Common myeloid progenitor, CD34-positive (primary cell): ENCODE data around the gene GALNT15.

ENCODE experiments used
- CTCF ChIA-PET: fragments of 350-600 bp; sonication (Branson Sonifier 250); formaldehyde crosslinking; loops from one replicate; lab custom pipeline; 2021; ENCODE audit warnings: antibody characterized with exemption; lab: Charles Lee
- POLR2A ChIA-PET: fragments of 350-600 bp; sonication (Branson Sonifier 250); formaldehyde crosslinking; loops from one replicate; lab custom pipeline; 2021; ENCODE audit warnings: antibody characterized with exemption; lab: Charles Lee
- DNase-seq, 3 donors: peaks; one replicate each; pipeline versions ENCODE4 v3.0.0 to v3.0.0-alpha.2; 2013
- H3K27ac ChIP-seq, 2 experiments: 1 replicate in 1 of 2; 2 replicates in 1 of 2; pipeline ENCODE4 v1.7.0; 2013; ENCODE audit warnings: inconsistent platforms in 2 of 2, low read length in 2 of 2, mild to moderate bottlenecking in 2 of 2, low read depth in 1 of 2, moderate library complexity in 1 of 2; ENCODE audit not compliant: severe bottlenecking in 2 of 2, insufficient read depth in 1 of 2, poor library complexity in 1 of 2
- H3K27me3 ChIP-seq, 5 experiments: replicated peaks in 2 of 5; 1 replicate in 3 of 5; 2 replicates in 2 of 5; pipeline versions ENCODE4 v1.6.1 to v1.7.0; 2013; ENCODE audit warnings: low read length in 4 of 5, mild to moderate bottlenecking in 2 of 5, moderate library complexity in 2 of 5, inconsistent platforms in 1 of 5; ENCODE audit not compliant: insufficient read depth in 5 of 5, control insufficient read depth in 4 of 5
- H3K36me3 ChIP-seq, 4 experiments: 1 replicate in 2 of 4; 2 replicates in 2 of 4; pipeline versions ENCODE4 v1.6.1 to v1.7.0; 2013; ENCODE audit warnings: low read length in 3 of 4, control low read depth in 1 of 4, mild to moderate bottlenecking in 1 of 4; ENCODE audit not compliant: control insufficient read depth in 4 of 4, insufficient read depth in 4 of 4
- H3K4me1 ChIP-seq, 4 experiments: 1 replicate in 3 of 4; 2 replicates in 1 of 4; pipeline versions ENCODE4 v1.6.1 to v1.7.1; 2013; ENCODE audit warnings: low read length in 3 of 4, mild to moderate bottlenecking in 3 of 4, control low read depth in 1 of 4, inconsistent platforms in 1 of 4, moderate library complexity in 1 of 4; ENCODE audit not compliant: control insufficient read depth in 4 of 4, insufficient read depth in 4 of 4; ENCODE audit errors: control extremely low read depth in 1 of 4
- H3K4me3 ChIP-seq, 7 experiments: 1 replicate in 4 of 7; 2 replicates in 3 of 7; pipeline versions ENCODE4 v1.5.1 to v1.7.0; 2013; ENCODE audit warnings: mild to moderate bottlenecking in 7 of 7, low read length in 6 of 7, moderate library complexity in 6 of 7, inconsistent platforms in 2 of 7, low read depth in 2 of 7, control low read depth in 1 of 7; ENCODE audit not compliant: insufficient read depth in 4 of 7, control insufficient read depth in 1 of 7; ENCODE audit errors: extremely low read depth in 1 of 7
- H3K9me3 ChIP-seq, 5 experiments: 1 replicate in 4 of 5; 2 replicates in 1 of 5; pipeline versions ENCODE4 v1.6.1 to v1.7.1; 2013; ENCODE audit warnings: low read length in 4 of 5, mild to moderate bottlenecking in 2 of 5, inconsistent platforms in 1 of 5, low read depth in 1 of 5, moderate library complexity in 1 of 5; ENCODE audit not compliant: control insufficient read depth in 4 of 5, insufficient read depth in 2 of 5; ENCODE audit errors: control extremely low read depth in 1 of 5
- WGBS: methylation state at CpG from one replicate; pipeline ENCODE4 v1.1.5; 2013; ENCODE audit not compliant: insufficient coverage; 5-methylcytosine and 5-hydroxymethylcytosine counted together

Gene GALNT15

DNA sequence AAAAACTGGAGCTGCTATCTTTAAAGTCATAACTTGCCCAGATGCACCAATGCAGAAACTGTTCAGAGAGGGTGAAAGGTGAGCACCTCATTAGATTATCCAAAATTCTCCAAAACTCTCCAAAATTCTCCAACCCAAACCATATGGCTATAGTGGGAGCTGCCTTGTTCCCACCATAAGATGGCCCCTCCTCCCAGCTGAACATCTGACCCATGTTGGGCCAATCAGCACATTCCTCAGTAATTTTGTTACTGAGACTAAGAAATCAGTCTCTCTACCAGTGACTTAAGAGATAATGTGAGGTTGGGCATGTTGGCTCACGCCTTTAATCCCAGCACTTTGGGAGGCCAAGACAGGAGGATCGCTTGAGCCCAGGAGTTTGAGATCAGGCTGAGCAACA lies 57.5 kb downstream of the GALNT15 start:
- ChIA-PET POLR2A (no interaction called here), CTCF (interaction anchor here (1.2 kb wide), 2 partner anchors 10 to 18 kb away, joined by 3 to 4 read pairs; no protein-coding TSS in a partner anchor)
- no peak overlapping the region for H3K27ac ChIP-seq
- WGBS = no CpG with 5 or more reads among the region's 2 CpGs
- peaks cover 0 to 5% (median under 1%) of the 10 kb centered on the region in 4 experiments for H3K4me1 ChIP-seq
- no peak for DNase-seq
- no peaks in the 10 kb centered on the region for H3K27me3 ChIP-seq
- H3K9me3 ChIP-seq = no peaks in the 10 kb centered on the region
- H3K36me3 ChIP-seq = no peaks in the 10 kb centered on the region
- no peak overlapping the region for H3K4me3 ChIP-seq

GRCh38 chr3:16233806-16234205 lies 59.3 kb downstream of the GALNT15 start:
- CTCF ChIA-PET = interaction anchor here (1.8 kb wide), 1 partner anchor 15 kb away, joined by 3 read pairs; no protein-coding TSS in a partner anchor
- WGBS = 100% methylated on average over 1 of the region's 1 CpG
- POLR2A ChIA-PET = no interaction called here

GRCh38 chr3:16234281-16234680 lies 59.8 kb downstream of the GALNT15 start:
- DNase-seq = no peak
- no CpG with 5 or more reads among the region's 2 CpGs for WGBS
- CTCF ChIA-PET = interaction anchor here (0.7 to 1.8 kb wide), 2 partner anchors 14 to 415 kb away, joined by 3 read pairs; no protein-coding TSS in a partner anchor
- H3K27ac ChIP-seq = no peak overlapping the region
- no peaks in the 10 kb centered on the region for H3K9me3 ChIP-seq
- no peaks in the 10 kb centered on the region for H3K27me3 ChIP-seq
- no peaks in the 10 kb centered on the region for H3K36me3 ChIP-seq
- POLR2A ChIA-PET = no interaction called here
- no peak overlapping the region for H3K4me3 ChIP-seq
- peaks cover 0 to 5% (median under 1%) of the 10 kb centered on the region in 4 experiments for H3K4me1 ChIP-seq

More at GRCh38 chr3:16233806-16234205, 59.3 kb downstream of the GALNT15 start:
- Histone ChIP-seq H3K36me3 (no peaks in the 10 kb centered on the region), H3K4me1 (peaks cover 0 to 5% (median under 1%) of the 10 kb centered on the region in 4 experiments), H3K27me3 (no peaks in the 10 kb centered on the region), H3K4me3 (no peak overlapping the region), H3K9me3 (no peaks in the 10 kb centered on the region), H3K27ac (no peak overlapping the region)
- DNase-seq = no peak

- ChIA-PET POLR2A (no interaction called here), CTCF (no interaction called here)
- WGBS = no CpG with 5 or more reads among the region's 4 CpGs
- no peak for DNase-seq
- Histone ChIP-seq H3K27me3 (no peaks in the 10 kb centered on the region), H3K27ac (no peak overlapping the region), H3K4me1 (no peaks in the 10 kb centered on the region), H3K36me3 (no peaks in the 10 kb centered on the region), H3K9me3 (no peaks in the 10 kb centered on the region), H3K4me3 (no peak overlapping the region)
Measured at GRCh38 chr3:16236030-16236639, 61.7 kb downstream of the GALNT15 start.

GRCh38 chr3:16236856-16237393 lies 62.4 kb downstream of the GALNT15 start:
- no CpG with 5 or more reads among the region's 3 CpGs for WGBS
- Histone ChIP-seq H3K27me3 (no peaks in the 10 kb centered on the region), H3K36me3 (no peaks in the 10 kb centered on the region), H3K4me3 (no peak overlapping the region), H3K27ac (no peak overlapping the region), H3K9me3 (no peaks in the 10 kb centered on the region), H3K4me1 (no peaks in the 10 kb centered on the region)
- ChIA-PET CTCF (interaction anchor here (0.8 to 1.2 kb wide), 2 partner anchors 11 to 17 kb away, joined by 3 read pairs; no protein-coding TSS in a partner anchor), POLR2A (no interaction called here)
- no peak for DNase-seq

DNA sequence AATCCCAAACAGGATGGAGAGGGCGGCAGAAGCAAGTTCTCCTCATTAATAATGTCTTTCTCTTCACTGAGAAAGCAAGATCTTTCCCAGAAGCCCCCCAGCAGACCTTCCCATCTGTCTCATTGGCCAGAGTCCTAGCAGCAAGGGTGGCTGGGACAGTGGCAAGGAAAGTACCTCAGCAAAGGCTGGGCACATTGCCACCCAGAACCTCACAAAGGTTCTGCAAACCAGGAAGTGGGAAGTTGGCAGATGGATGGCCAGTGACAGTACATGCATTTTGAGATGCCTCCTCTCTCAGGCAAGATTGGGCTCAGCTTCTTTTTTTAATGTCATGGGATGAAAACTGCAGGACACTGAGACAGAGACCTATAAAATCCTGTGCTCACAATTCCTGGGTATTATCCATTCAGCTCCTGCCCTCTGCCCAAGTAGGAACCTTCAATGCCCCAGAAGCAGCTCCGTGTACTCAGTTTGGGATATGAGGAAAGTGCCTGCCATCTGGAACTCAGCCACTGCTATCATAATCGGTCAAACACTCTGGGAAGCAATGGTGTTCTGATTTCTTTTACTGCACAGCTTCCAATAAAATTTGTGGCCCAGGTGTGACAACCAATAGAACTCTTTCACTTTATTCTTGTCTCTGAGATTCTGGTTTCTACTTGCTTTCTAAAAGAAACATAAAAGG lies 64.7 kb downstream of the GALNT15 start:
- CTCF ChIA-PET = no interaction called here
- Histone ChIP-seq H3K4me1 (peaks cover 0 to 2% (median 0%) of the 10 kb centered on the region in 4 experiments), H3K27me3 (no peaks in the 10 kb centered on the region), H3K4me3 (no peak overlapping the region), H3K27ac (no peak overlapping the region), H3K9me3 (no peaks in the 10 kb centered on the region), H3K36me3 (no peaks in the 10 kb centered on the region)
- 97% methylated on average over 3 of the region's 3 CpGs for WGBS
- POLR2A ChIA-PET = no interaction called here
- no peak for DNase-seq

- Histone ChIP-seq H3K4me1 (peaks cover 0 to 2% (median 0%) of the 10 kb centered on the region in 4 experiments), H3K27ac (no peak overlapping the region), H3K27me3 (no peaks in the 10 kb centered on the region), H3K9me3 (no peaks in the 10 kb centered on the region), H3K36me3 (no peaks in the 10 kb centered on the region), H3K4me3 (no peak overlapping the region)
- DNase-seq = no peak
- ChIA-PET CTCF (no interaction called here), POLR2A (no interaction called here)
- 100% methylated on average over 2 of the region's 4 CpGs for WGBS
Measured at GRCh38 chr3:16239780-16240179, 65.3 kb downstream of the GALNT15 start.
